HG02798 (cell line): ENCODE measurements around the gene ARFIP1.

Experiments used
- ATAC-seq: cut with Tn5 transposase; IDR thresholded peaks from one replicate; pipeline ENCODE4 v1.9.1; 2021; ENCODE audit warnings: mild to moderate bottlenecking; ENCODE audit not compliant: unreplicated experiment, poor library complexity

ARFIP1 gene

GRCh38 chr4:152935631-152936445 is 156.1 kb downstream of the ARFIP1 start, which contains the start of gene FHDC1:
FHDC1 (plus strand) TSS chr4:152936323; CDS start chr4:152943058, 6,735 bp downstream.
- ATAC-seq: no peak

- no peak for ATAC-seq
These were observed 156.9 kb downstream of the ARFIP1 start for GRCh38 chr4:152936446-152937335.

- ATAC-seq: peak; percentile 48
These were observed 157.8 kb downstream of the ARFIP1 start for GRCh38 chr4:152937336-152938236.

- no peak for ATAC-seq
These were observed 158.6 kb downstream of the ARFIP1 start for GRCh38 chr4:152938237-152938947.

GRCh38 chr4:152939621-152940020 is 159.9 kb downstream of the ARFIP1 start:
- ATAC-seq: no peak

GRCh38 chr4:152940461-152940860 is 160.7 kb downstream of the ARFIP1 start:
- ATAC-seq: no peak

GRCh38 chr4:152941411-152941810 is 161.7 kb downstream of the ARFIP1 start:
- no peak for ATAC-seq

- ATAC-seq: no peak
These were observed 162.6 kb downstream of the ARFIP1 start for GRCh38 chr4:152942346-152942745.

GRCh38 chr4:152943672-152944071 is 163.9 kb downstream of the ARFIP1 start:
- ATAC-seq: no peak

GRCh38 chr4:152944666-152945320 is 165.0 kb downstream of the ARFIP1 start:
- no peak for ATAC-seq

- no peak for ATAC-seq
These were observed 165.9 kb downstream of the ARFIP1 start for GRCh38 chr4:152945639-152946038.

GRCh38 chr4:152946446-152946845 is 166.7 kb downstream of the ARFIP1 start:
- ATAC-seq: no peak

GRCh38 chr4:152947311-152947710 is 167.6 kb downstream of the ARFIP1 start:
- ATAC-seq: no peak

GRCh38 chr4:152949930-152950329 is 170.2 kb downstream of the ARFIP1 start:
- ATAC-seq: no peak

GRCh38 chr4:152950402-152951274 is 170.9 kb downstream of the ARFIP1 start:
- no peak for ATAC-seq

- no peak for ATAC-seq
These were observed 171.6 kb downstream of the ARFIP1 start for GRCh38 chr4:152951348-152951747.

- ATAC-seq: no peak
These were observed 173.8 kb downstream of the ARFIP1 start for GRCh38 chr4:152953514-152953913.

- no peak for ATAC-seq
These were observed 175.0 kb downstream of the ARFIP1 start for GRCh38 chr4:152954741-152955140.
